SH-SY5Y (cell line): Measurements from ENCODE around the gene TRPC4AP.

Experiments
- GATA2 ChIP-seq: IDR thresholded peaks from 2 replicates; pipeline ENCODE4 v1.6.1; 2011; ENCODE audit warnings: mild to moderate bottlenecking, low read depth, low read length
- GATA3 ChIP-seq: IDR thresholded peaks from 2 replicates; pipeline ENCODE4 v1.6.1; 2011; ENCODE audit warnings: low read depth, mild to moderate bottlenecking, low read length, moderate library complexity

- no peak for TF ChIP-seq GATA3
- TF ChIP-seq GATA2: no peak
These were observed 90.0 kb downstream of the TRPC4AP start for GRCh38 chr20:35002426-35003210.
